ENCODE data around the gene KRT10.

Gene KRT10

DNA sequence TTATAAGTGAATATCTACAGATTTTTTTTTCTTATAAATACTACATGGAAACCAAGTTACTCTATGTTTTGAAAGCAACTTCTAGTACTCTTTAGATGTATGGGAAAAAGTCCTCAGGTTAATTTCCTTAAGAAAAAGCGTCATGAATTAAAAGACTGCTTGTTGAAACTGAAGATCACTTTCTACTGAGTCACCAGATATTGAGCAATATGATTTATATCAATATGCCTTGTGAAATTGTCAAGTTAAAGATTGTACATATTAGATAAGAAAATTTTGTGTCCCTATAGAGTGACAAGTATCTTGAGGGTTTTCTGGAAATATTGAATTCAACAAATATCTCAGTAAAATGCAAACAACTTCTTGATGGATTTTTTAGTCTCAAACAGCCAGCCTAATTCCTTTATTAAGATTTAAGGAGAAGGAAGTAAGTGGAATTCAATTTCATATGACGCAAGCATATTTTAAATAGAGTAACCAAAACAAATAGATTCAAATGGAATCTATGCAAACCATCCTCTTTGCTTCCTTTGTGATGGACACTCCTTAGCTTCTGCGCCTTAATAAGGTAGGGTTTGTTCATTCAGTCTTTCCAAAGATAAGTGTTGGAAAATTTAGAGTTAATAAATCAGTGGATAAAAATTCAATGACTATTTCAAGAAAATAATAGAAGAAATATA lies 28.0 kb upstream of the KRT10 start:
- no peaks in the 10 kb centered on the region for H3K36me3 ChIP-seq (ENCODE audit: control insufficient read depth, insufficient read depth, low read length, severe bottlenecking)
- peak; percentile 65 for DNase-seq (ENCODE audit: low read depth)
- H3K9ac ChIP-seq (ENCODE audit: low read length), result no peak overlapping the region
- no peaks in the 10 kb centered on the region for H3K9me3 ChIP-seq (ENCODE audit: control insufficient read depth, low read length)
- peaks cover 45% of the 10 kb centered on the region for H3K4me1 ChIP-seq (ENCODE audit: control insufficient read depth, insufficient read depth, low read length)
- no peak overlapping the region for H3K4me3 ChIP-seq (ENCODE audit: low read length)
- no peaks in the 10 kb centered on the region for H3K27me3 ChIP-seq (replicated peaks; ENCODE audit: control insufficient read depth, insufficient read depth, low read length)

GRCh38 chr17:40849723-40850122 lies 27.3 kb upstream of the KRT10 start:
- H3K9ac ChIP-seq (ENCODE audit: low read length), result no peak overlapping the region
- H3K27me3 ChIP-seq (replicated peaks; ENCODE audit: control insufficient read depth, insufficient read depth, low read length), result no peaks in the 10 kb centered on the region
- H3K9me3 ChIP-seq (ENCODE audit: control insufficient read depth, low read length), result no peaks in the 10 kb centered on the region
- no peak overlapping the region for H3K4me3 ChIP-seq (ENCODE audit: low read length)
- peaks cover 42% of the 10 kb centered on the region for H3K4me1 ChIP-seq (ENCODE audit: control insufficient read depth, insufficient read depth, low read length)
- H3K36me3 ChIP-seq (ENCODE audit: control insufficient read depth, insufficient read depth, low read length, severe bottlenecking), result no peaks in the 10 kb centered on the region
- DNase-seq (ENCODE audit: low read depth), result no peak

- no peak for DNase-seq (ENCODE audit: low read depth)
- H3K4me3 ChIP-seq (ENCODE audit: low read length), result no peak overlapping the region
- no peaks in the 10 kb centered on the region for H3K36me3 ChIP-seq (ENCODE audit: control insufficient read depth, insufficient read depth, low read length, severe bottlenecking)
- no peaks in the 10 kb centered on the region for H3K27me3 ChIP-seq (replicated peaks; ENCODE audit: control insufficient read depth, insufficient read depth, low read length)
- H3K4me1 ChIP-seq (ENCODE audit: control insufficient read depth, insufficient read depth, low read length), result peaks cover 31% of the 10 kb centered on the region
- H3K9me3 ChIP-seq (ENCODE audit: control insufficient read depth, low read length), result no peaks in the 10 kb centered on the region
- no peak overlapping the region for H3K9ac ChIP-seq (ENCODE audit: low read length)
Measured at GRCh38 chr17:40848583-40849235, 26.3 kb upstream of the KRT10 start.

DNA sequence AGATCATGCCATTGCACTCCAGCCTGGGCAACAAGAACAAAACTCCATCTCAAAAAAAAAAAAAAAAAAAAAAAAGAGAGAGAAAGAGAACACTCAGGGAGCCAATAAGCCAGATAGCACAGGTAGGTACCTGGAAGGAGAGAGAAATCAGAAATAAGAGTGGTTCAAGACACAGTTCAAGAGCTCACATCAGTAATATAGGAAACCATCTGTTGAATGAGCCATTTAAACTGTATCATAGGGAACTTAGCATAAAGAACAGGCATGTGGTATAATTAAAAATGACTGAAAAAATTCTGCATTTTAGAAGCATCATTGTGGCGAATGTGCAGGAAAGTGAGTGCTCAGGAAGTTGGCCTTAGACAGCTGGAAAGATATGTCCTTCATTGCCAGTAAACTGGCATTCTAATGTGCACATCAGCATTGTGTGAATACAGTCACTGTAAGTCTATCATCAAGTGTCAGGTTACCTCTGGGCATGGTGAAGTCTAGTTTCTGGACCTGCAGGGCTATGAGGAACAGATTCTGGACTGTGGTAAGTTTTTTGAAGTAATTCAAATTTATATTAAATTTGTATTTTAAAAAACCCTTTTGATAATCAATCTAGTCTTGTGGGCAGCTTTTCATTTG lies 24.2 kb upstream of the KRT10 start:
- H3K4me1 ChIP-seq (ENCODE audit: control insufficient read depth, insufficient read depth, low read length), result peaks cover 11% of the 10 kb centered on the region
- no peaks in the 10 kb centered on the region for H3K9me3 ChIP-seq (ENCODE audit: control insufficient read depth, low read length)
- no peak overlapping the region for H3K4me3 ChIP-seq (ENCODE audit: low read length)
- no peaks in the 10 kb centered on the region for H3K36me3 ChIP-seq (ENCODE audit: control insufficient read depth, insufficient read depth, low read length, severe bottlenecking)
- DNase-seq (ENCODE audit: low read depth), result peak; percentile 35
- no peak overlapping the region for H3K9ac ChIP-seq (ENCODE audit: low read length)
- H3K27me3 ChIP-seq (replicated peaks; ENCODE audit: control insufficient read depth, insufficient read depth, low read length), result no peaks in the 10 kb centered on the region

DNA sequence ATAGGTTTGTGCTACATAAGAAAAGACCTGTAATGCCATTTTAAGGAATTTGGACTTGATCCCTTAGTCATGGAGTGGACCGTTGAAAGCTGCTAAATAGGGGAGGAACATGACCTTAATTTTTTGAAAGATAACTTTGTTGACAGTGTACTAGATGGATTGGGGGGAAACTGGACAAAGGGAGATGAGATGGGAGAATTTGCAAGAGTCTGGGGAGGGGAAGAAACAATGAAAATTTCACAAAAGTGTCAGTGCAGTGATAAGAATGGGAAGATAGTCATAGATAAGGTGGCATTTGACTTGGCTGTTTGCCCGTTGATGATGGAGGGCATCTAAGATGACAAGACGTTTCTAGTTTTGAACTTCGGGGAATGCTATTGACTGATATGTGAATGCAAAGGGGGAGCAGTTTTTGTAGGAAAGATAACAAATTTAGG lies 22.3 kb upstream of the KRT10 start:
- Histone ChIP-seq H3K9me3 (ENCODE audit: control insufficient read depth, low read length) (no peaks in the 10 kb centered on the region), H3K4me1 (ENCODE audit: control insufficient read depth, insufficient read depth, low read length) (no peaks in the 10 kb centered on the region), H3K27me3 (replicated peaks; ENCODE audit: control insufficient read depth, insufficient read depth, low read length) (no peaks in the 10 kb centered on the region), H3K36me3 (ENCODE audit: control insufficient read depth, insufficient read depth, low read length, severe bottlenecking) (no peaks in the 10 kb centered on the region), H3K4me3 (ENCODE audit: low read length) (no peak overlapping the region), H3K9ac (ENCODE audit: low read length) (no peak overlapping the region)
- DNase-seq (ENCODE audit: low read depth), result no peak

DNA sequence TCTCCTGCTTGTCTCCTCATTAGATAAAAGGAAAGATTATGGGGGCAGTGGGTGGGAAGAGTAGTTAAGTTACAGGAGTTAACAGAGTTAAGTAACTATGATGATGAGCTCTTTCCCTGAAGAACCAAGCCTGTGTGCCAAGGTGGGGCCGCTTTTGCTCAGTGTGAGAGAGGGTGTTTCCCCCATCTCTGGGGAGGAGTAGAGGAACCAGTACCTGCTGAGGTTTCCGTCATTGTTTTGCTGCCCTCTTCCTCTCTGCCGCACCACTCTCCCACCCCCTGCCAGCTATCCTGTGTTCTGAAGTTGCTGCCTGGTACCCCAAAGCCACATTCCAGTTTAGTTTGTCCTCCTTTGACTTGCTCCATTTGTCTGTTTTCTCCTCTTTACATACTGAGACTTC lies 20.8 kb upstream of the KRT10 start:
- DNase-seq (ENCODE audit: low read depth), result no peak
- H3K36me3 ChIP-seq (ENCODE audit: control insufficient read depth, insufficient read depth, low read length, severe bottlenecking), result no peaks in the 10 kb centered on the region
- H3K4me1 ChIP-seq (ENCODE audit: control insufficient read depth, insufficient read depth, low read length), result no peaks in the 10 kb centered on the region
- H3K4me3 ChIP-seq (ENCODE audit: low read length), result no peak overlapping the region
- no peaks in the 10 kb centered on the region for H3K27me3 ChIP-seq (replicated peaks; ENCODE audit: control insufficient read depth, insufficient read depth, low read length)
- no peaks in the 10 kb centered on the region for H3K9me3 ChIP-seq (ENCODE audit: control insufficient read depth, low read length)
- H3K9ac ChIP-seq (ENCODE audit: low read length), result no peak overlapping the region

GRCh38 chr17:40841246-40841645 lies 18.8 kb upstream of the KRT10 start:
- H3K4me1 ChIP-seq (ENCODE audit: control insufficient read depth, insufficient read depth, low read length), result no peaks in the 10 kb centered on the region
- no peaks in the 10 kb centered on the region for H3K9me3 ChIP-seq (ENCODE audit: control insufficient read depth, low read length)
- no peak overlapping the region for H3K4me3 ChIP-seq (ENCODE audit: low read length)
- no peak overlapping the region for H3K9ac ChIP-seq (ENCODE audit: low read length)
- DNase-seq (ENCODE audit: low read depth), result peak; percentile 67
- H3K36me3 ChIP-seq (ENCODE audit: control insufficient read depth, insufficient read depth, low read length, severe bottlenecking), result no peaks in the 10 kb centered on the region
- no peaks in the 10 kb centered on the region for H3K27me3 ChIP-seq (replicated peaks; ENCODE audit: control insufficient read depth, insufficient read depth, low read length)

DNA sequence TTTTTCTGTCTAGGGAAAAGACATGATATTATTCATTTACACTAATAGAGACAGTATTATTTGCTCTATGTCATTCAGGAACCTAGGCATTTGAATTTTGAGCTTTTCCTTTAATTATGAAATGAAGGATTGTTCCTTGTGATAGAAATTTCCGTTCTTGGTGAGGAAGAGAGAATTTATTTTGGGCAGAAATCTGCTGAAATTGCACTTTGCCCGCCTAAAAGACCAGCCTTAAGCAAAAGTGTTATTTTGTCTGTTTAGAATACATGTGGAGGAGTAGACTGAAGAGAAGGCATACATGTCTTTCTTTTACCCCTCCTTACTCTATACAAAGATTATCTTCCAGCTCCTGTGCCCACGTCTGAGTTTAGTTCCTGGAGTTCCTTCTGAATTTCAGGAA lies 16.8 kb upstream of the KRT10 start:
- Histone ChIP-seq H3K27me3 (replicated peaks; ENCODE audit: control insufficient read depth, insufficient read depth, low read length) (no peaks in the 10 kb centered on the region), H3K36me3 (ENCODE audit: control insufficient read depth, insufficient read depth, low read length, severe bottlenecking) (peaks cover 11% of the 10 kb centered on the region), H3K4me3 (ENCODE audit: low read length) (no peak overlapping the region), H3K9ac (ENCODE audit: low read length) (no peak overlapping the region), H3K9me3 (ENCODE audit: control insufficient read depth, low read length) (no peaks in the 10 kb centered on the region), H3K4me1 (ENCODE audit: control insufficient read depth, insufficient read depth, low read length) (no peaks in the 10 kb centered on the region)
- DNase-seq (ENCODE audit: low read depth), result no peak

DNA sequence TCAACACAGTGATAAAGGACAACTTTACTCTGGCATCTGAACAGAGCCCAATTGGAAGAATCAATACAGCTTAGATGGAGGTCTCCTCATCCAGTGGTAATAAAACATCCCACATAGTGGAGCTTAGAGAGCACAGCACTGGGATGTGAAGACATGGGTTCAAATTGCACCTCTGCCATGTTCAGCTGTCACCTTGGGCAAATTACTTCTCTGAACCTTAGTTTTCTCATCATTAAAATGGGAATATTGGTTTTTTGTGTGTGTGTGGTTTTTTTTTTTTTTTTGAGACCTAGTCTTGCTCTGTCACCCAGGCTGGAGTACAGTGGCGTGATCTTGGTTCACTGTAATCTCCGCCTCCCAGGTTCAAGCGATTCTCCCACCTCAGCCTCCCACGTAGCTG lies 13.6 kb upstream of the KRT10 start:
- DNase-seq (ENCODE audit: low read depth), result no peak

DNA sequence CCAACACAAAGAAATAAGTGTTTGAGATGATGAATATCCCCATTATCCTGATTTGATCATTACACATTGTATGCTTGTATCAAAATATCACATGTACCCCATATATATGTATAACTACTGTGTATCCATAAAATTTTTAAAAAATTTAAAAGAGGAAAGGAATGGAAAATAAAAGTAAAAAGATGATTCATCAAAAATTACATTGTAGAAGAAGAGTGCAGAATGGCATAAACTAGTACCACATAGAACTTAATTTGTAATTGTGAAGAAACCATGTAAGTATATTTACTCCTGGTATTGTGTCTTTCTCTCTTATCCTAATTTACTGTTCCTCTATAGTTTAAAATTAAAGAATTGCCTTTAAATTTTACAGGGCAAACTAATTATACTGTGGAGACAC lies 11.5 kb upstream of the KRT10 start:
- Histone ChIP-seq H3K9me3 (ENCODE audit: control insufficient read depth, low read length) (no peaks in the 10 kb centered on the region), H3K9ac (ENCODE audit: low read length) (no peak overlapping the region), H3K36me3 (ENCODE audit: control insufficient read depth, insufficient read depth, low read length, severe bottlenecking) (peaks cover 12% of the 10 kb centered on the region), H3K4me1 (ENCODE audit: control insufficient read depth, insufficient read depth, low read length) (no peaks in the 10 kb centered on the region), H3K27me3 (replicated peaks; ENCODE audit: control insufficient read depth, insufficient read depth, low read length) (no peaks in the 10 kb centered on the region), H3K4me3 (ENCODE audit: low read length) (no peak overlapping the region)
- no peak for DNase-seq (ENCODE audit: low read depth)

More for the DNA sequence above, 13.6 kb upstream of the KRT10 start:
- H3K4me1 ChIP-seq (ENCODE audit: control insufficient read depth, insufficient read depth, low read length), result no peaks in the 10 kb centered on the region
- H3K36me3 ChIP-seq (ENCODE audit: control insufficient read depth, insufficient read depth, low read length, severe bottlenecking), result peaks cover 12% of the 10 kb centered on the region
- no peaks in the 10 kb centered on the region for H3K27me3 ChIP-seq (replicated peaks; ENCODE audit: control insufficient read depth, insufficient read depth, low read length)
- H3K9me3 ChIP-seq (ENCODE audit: control insufficient read depth, low read length), result no peaks in the 10 kb centered on the region
- H3K4me3 ChIP-seq (ENCODE audit: low read length), result no peak overlapping the region
- no peak overlapping the region for H3K9ac ChIP-seq (ENCODE audit: low read length)

DNA sequence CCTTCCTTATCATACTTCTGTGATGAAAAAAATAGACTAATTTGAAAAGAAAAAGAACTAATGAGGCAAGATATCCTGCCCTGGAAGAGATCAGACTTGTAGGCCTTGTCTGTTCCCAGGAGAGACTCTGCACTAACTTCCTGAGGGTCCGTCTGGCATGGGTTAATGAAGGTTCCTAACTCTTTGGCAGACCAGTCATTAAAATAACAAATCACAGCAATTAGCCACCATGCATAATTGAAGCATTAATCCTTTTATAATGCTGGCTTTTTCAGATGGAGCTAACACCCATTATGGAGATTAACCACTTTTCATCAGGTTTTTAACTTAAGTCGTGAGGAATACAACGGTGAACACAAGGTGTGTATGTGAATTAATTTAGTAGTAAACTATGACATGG lies 10.4 kb upstream of the KRT10 start:
- H3K9ac ChIP-seq (ENCODE audit: low read length), result no peak overlapping the region
- H3K27me3 ChIP-seq (replicated peaks; ENCODE audit: control insufficient read depth, insufficient read depth, low read length), result no peaks in the 10 kb centered on the region
- H3K36me3 ChIP-seq (ENCODE audit: control insufficient read depth, insufficient read depth, low read length, severe bottlenecking), result peaks cover 12% of the 10 kb centered on the region
- H3K4me3 ChIP-seq (ENCODE audit: low read length), result no peak overlapping the region
- H3K9me3 ChIP-seq (ENCODE audit: control insufficient read depth, low read length), result no peaks in the 10 kb centered on the region
- H3K4me1 ChIP-seq (ENCODE audit: control insufficient read depth, insufficient read depth, low read length), result peaks cover 9% of the 10 kb centered on the region
- no peak for DNase-seq (ENCODE audit: low read depth)

Measured in adipocyte (in vitro differentiated cells).